SK-N-SH (cell line): ENCODE measurements around the gene IQCE. TPM values are rescaled to one million over a fixed set of nuclear protein-coding genes. Genes with fewer than 3 reads are reported as not detected.

Experiments used
- CTCF ChIA-PET: fragments of 300-600, 350-600 bp; formaldehyde crosslinking; extraction: SDS; loops from one replicate; lab custom pipeline; 2021; lab: Yijun Ruan, JAX
- POLR2A ChIA-PET: fragments of 350-600 bp; sonication (Branson Sonifier 250); formaldehyde crosslinking; extraction: SDS; loops from one replicate; lab custom pipeline; 2020; ENCODE audit warnings: antibody characterized with exemption, inconsistent platforms; lab: Yijun Ruan, JAX
- DNase-seq: peaks from one replicate; pipeline ENCODE4 v3.0.0; 2012
- H2AFZ ChIP-seq: fragments of 200-600 bp; sonication (generic); 2 replicates; pipeline ENCODE4 v1.8.1; 2016; ENCODE audit warnings: antibody characterized with exemption, mild to moderate bottlenecking, low read depth
- H3F3A ChIP-seq: fragments of 200-600 bp; sonication (generic); replicated peaks from 2 replicates; pipeline ENCODE3; 2016; ENCODE audit warnings: antibody characterized with exemption, mild to moderate bottlenecking; ENCODE audit not compliant: insufficient read depth
- H3K27ac ChIP-seq, 2 experiments: fragments of 200-500 bp in 1 of 2; fragments of 200-600 bp in 1 of 2; sonication (Bioruptor generic) in 1 of 2; sonication (generic), shearing (Covaris generic) in 1 of 2; 2 replicates each; pipeline versions ENCODE4 v1.5.1 to v1.6.1; 2014 to 2016; ENCODE audit warnings: low read depth in 2 of 2, inconsistent platforms in 1 of 2, low read length in 1 of 2, mild to moderate bottlenecking in 1 of 2, mixed read lengths in 1 of 2
- H3K27me3 ChIP-seq: fragments of 200-600 bp; sonication (generic), shearing (Covaris generic); 2 replicates; pipeline ENCODE4 v1.6.1; 2016; ENCODE audit warnings: mixed run types; ENCODE audit not compliant: insufficient read depth
- H3K36me3 ChIP-seq, 2 experiments: fragments of 200-500 bp in 1 of 2; fragments of 200-600 bp in 1 of 2; sonication (Bioruptor generic) in 1 of 2; sonication (generic) in 1 of 2; replicated peaks in 1 of 2; 2 replicates each; pipeline versions ENCODE3 to v1.5.1; 2014 to 2016; ENCODE audit warnings: low read length in 1 of 2, mild to moderate bottlenecking in 1 of 2; ENCODE audit not compliant: insufficient read depth in 2 of 2, control insufficient read depth in 1 of 2
- H3K4me1 ChIP-seq, 2 experiments: fragments of 200-500 bp in 1 of 2; fragments of 200-600 bp in 1 of 2; sonication (Bioruptor generic) in 1 of 2; sonication (generic), shearing (Covaris generic) in 1 of 2; 2 replicates each; pipeline versions ENCODE4 v1.5.1 to v1.6.1; 2014 to 2016; ENCODE audit warnings: low read depth in 1 of 2, low read length in 1 of 2, mixed run types in 1 of 2; ENCODE audit not compliant: insufficient read depth in 2 of 2, control insufficient read depth in 1 of 2
- H3K4me2 ChIP-seq: fragments of 200-600 bp; sonication (generic), shearing (Covaris generic); 2 replicates; pipeline ENCODE4 v1.6.1; 2017; ENCODE audit warnings: mixed run types
- H3K4me3 ChIP-seq, 2 experiments: fragments of 200-500 bp in 1 of 2; fragments of 200-600 bp in 1 of 2; sonication (Bioruptor generic) in 1 of 2; sonication (generic), shearing (Covaris generic) in 1 of 2; 2 replicates each; pipeline versions ENCODE4 v1.5.1 to v1.8.1; 2014 to 2016; ENCODE audit warnings: low read depth in 2 of 2, inconsistent platforms in 1 of 2, low read length in 1 of 2, mild to moderate bottlenecking in 1 of 2, mixed read lengths in 1 of 2, moderate library complexity in 1 of 2
- H3K79me2 ChIP-seq: fragments of 200-600 bp; sonication (generic); 2 replicates; pipeline ENCODE4 v1.8.1; 2017; ENCODE audit warnings: mild to moderate bottlenecking; ENCODE audit not compliant: insufficient read depth
- H3K9ac ChIP-seq: fragments of 200-600 bp; sonication (generic); 2 replicates; pipeline ENCODE4 v1.6.1; 2017; ENCODE audit warnings: mixed run types
- H3K9me2 ChIP-seq: fragments of 200-600 bp; sonication (generic); 2 replicates; pipeline ENCODE4 v1.6.1; 2017; ENCODE audit warnings: mixed run types
- H3K9me3 ChIP-seq: fragments of 200-600 bp; sonication (generic); 2 replicates; pipeline ENCODE4 v1.6.1; 2017; ENCODE audit warnings: mixed run types, mild to moderate bottlenecking, moderate library complexity
- H4K20me1 ChIP-seq: fragments of 200-600 bp; sonication (generic); 2 replicates; pipeline ENCODE4 v1.6.1; 2017; ENCODE audit warnings: mild to moderate bottlenecking, mixed run types; ENCODE audit not compliant: insufficient read depth
- CHD2 ChIP-seq: fragments of 150-350 bp; IDR thresholded peaks from 2 replicates; pipeline ENCODE4 v1.6.1; 2018; ENCODE audit warnings: low read length; ENCODE audit not compliant: partially characterized antibody
- ELF1 ChIP-seq: IDR thresholded peaks from 2 replicates; pipeline ENCODE4 v1.4.0; 2012
- EZH2phosphoT487 ChIP-seq: fragments of 200-600 bp; sonication (generic); IDR thresholded peaks from 2 replicates; pipeline ENCODE4 v1.6.1; 2017; ENCODE audit warnings: low read depth, mixed run types, mild to moderate bottlenecking, antibody characterized with exemption, moderate library complexity, borderline replicate concordance
- FOXM1 ChIP-seq: IDR thresholded peaks from 2 replicates; pipeline ENCODE4 v1.4.0; 2012; ENCODE audit warnings: low read depth, mild to moderate bottlenecking
- JUND ChIP-seq: IDR thresholded peaks from 2 replicates; pipeline ENCODE4 v1.4.0; 2012
- MAX ChIP-seq: IDR thresholded peaks from 2 replicates; pipeline ENCODE4 v1.4.0; 2012; ENCODE audit warnings: low read depth
- NRF1 ChIP-seq: IDR thresholded peaks from 2 replicates; pipeline ENCODE4 v1.6.1; 2012; ENCODE audit warnings: low read depth, mild to moderate bottlenecking, low read length
- PBX3 ChIP-seq: IDR thresholded peaks from 2 replicates; pipeline ENCODE4; 2012
- POLR2AphosphoS5 ChIP-seq: IDR thresholded peaks from 2 replicates; pipeline ENCODE4 v1.6.1; 2012; ENCODE audit warnings: low read depth, low read length
- RCOR1 ChIP-seq: fragments of 150-350 bp; IDR thresholded peaks from 2 replicates; pipeline ENCODE4 v1.6.1; 2017; ENCODE audit warnings: antibody characterized with exemption, low read length
- RFX5 ChIP-seq: IDR thresholded peaks from 2 replicates; pipeline ENCODE4 v1.6.1; 2012; ENCODE audit warnings: mild to moderate bottlenecking, improper control_type of control experiment, low read length
- RXRA ChIP-seq: IDR thresholded peaks from 2 replicates; pipeline ENCODE4 v1.4.0; 2012; ENCODE audit warnings: low read depth, mild to moderate bottlenecking, borderline replicate concordance
- SIN3A ChIP-seq: IDR thresholded peaks from 2 replicates; pipeline ENCODE4 v1.6.1; 2012; ENCODE audit warnings: low read depth, mild to moderate bottlenecking, low read length, moderate library complexity, borderline replicate concordance
- TCF12 ChIP-seq: IDR thresholded peaks from 2 replicates; pipeline ENCODE4 v1.4.0; 2012
- TEAD4 ChIP-seq: IDR thresholded peaks from 2 replicates; pipeline ENCODE4 v1.4.0; 2012; ENCODE audit warnings: mild to moderate bottlenecking, borderline replicate concordance; ENCODE audit not compliant: insufficient read depth
- YY1 ChIP-seq: IDR thresholded peaks from 2 replicates; pipeline ENCODE4 v1.4.0; 2012; ENCODE audit warnings: low read depth, mild to moderate bottlenecking
- ZBTB33 ChIP-seq: IDR thresholded peaks from 2 replicates; pipeline ENCODE4 v1.4.0; 2012; ENCODE audit warnings: low read depth, borderline replicate concordance
- WGBS: methylation state at CpG from one replicate; pipeline ENCODE4 v1.1.6; 2017; ENCODE audit warnings: low lambda C conversion rate; 5-methylcytosine and 5-hydroxymethylcytosine counted together
- polyA plus RNA-seq, 3 experiments: library from polyadenylated mRNA; depleted of rRNA; stranded (reverse); fragments of >200 nt; gene quantifications; 2 replicates each; pipeline ENCODE4 v1.2.3, GENCODE V29; 2012

The IQCE gene
- polyA plus RNA-seq, 1 of the 3 experiments (the other 2 are of a cell fraction) = 14.4 TPM

DNA sequence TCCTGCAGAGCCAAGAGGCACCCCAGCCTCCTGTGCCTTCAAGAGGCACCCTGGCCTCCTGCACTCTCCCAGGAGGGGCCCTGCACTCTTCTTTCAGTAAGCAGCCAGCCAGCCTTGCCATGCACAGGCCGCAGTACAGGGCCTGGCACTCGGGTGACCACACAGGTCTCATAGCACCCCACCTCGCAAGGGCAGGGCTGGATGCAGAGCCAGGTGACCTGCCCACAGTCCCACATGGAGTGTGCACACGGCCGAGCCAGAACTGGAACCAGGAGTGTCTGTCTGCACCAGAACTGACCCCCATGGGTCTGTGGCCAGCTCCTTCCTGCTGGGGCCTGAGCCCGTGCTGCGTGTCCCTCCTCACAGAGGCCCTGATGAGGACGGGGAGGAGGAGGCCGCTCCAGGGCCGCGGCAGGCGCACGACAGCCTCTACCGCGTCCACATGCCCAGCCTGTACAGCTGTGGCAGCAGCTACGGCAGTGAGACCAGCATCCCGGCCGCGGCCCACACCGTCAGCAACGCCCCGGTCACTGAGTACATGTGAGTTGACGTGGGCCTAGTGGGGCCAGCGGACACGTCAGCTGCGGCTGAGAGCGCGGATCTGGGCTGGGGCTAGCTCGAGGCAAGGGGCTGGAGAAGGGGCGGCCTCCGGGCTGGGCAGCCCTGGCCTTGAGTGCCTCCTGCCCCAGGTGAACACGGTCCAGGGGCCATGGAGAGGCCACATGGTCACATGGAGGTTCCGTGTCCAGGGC, 99.3 kb downstream of the IQCE start:
- H3K9ac ChIP-seq = no peak overlapping the region
- TF ChIP-seq JUND (no peak), RXRA (no peak), PBX3 (no peak), RCOR1 (no peak), MAX (no peak), TEAD4 (no peak)
- no peak overlapping the region; a peak in 1 of 4 replicates for H3K27ac ChIP-seq
- H3K4me2 ChIP-seq = no peak overlapping the region
- DNase-seq = no peak
- H3K79me2 ChIP-seq = peaks cover 10% of the 10 kb centered on the region; the same call in 1 of the 2 replicates
- H3K9me3 ChIP-seq = no peaks in the 10 kb centered on the region
- no peaks in the 10 kb centered on the region for H3K27me3 ChIP-seq
- no peak overlapping the region for H3K4me3 ChIP-seq
- POLR2A ChIA-PET = no interaction called here
- peaks cover 5% of the 10 kb centered on the region for H3F3A ChIP-seq
- H3K9me2 ChIP-seq = no peaks in the 10 kb centered on the region
- H3K4me1 ChIP-seq = peaks cover 0 to 28% of the 10 kb centered on the region in 2 experiments; a peak in 1 of 4 replicates
- H3K36me3 ChIP-seq = peaks cover 22 to 75% of the 10 kb centered on the region in 2 experiments
- CTCF ChIA-PET = interaction anchor here (0.9 to 4.3 kb wide), 5 partner anchors 12 to 207 kb away, joined by 3 to 38 read pairs (median 6); no protein-coding TSS in a partner anchor
- 96% methylated on average over 18 of the region's 33 CpGs for WGBS
- no peak overlapping the region for H2AFZ ChIP-seq
- peaks cover 42% of the 10 kb centered on the region for H4K20me1 ChIP-seq

GRCh38 chr7:2658941-2659340, 100.2 kb downstream of the IQCE start:
- Histone ChIP-seq H3F3A (no peaks in the 10 kb centered on the region), H4K20me1 (peaks cover 48% of the 10 kb centered on the region), H3K9me3 (no peaks in the 10 kb centered on the region), H3K79me2 (peaks cover 10% of the 10 kb centered on the region; the same call in 1 of the 2 replicates), H3K9me2 (no peaks in the 10 kb centered on the region), H3K4me3 (no peak overlapping the region), H3K36me3 (peaks cover 28 to 79% of the 10 kb centered on the region in 2 experiments), H3K4me1 (peaks cover 0 to 36% of the 10 kb centered on the region in 2 experiments; a peak in 1 of 4 replicates), H2AFZ (no peak overlapping the region), H3K9ac (no peak overlapping the region), H3K4me2 (no peak overlapping the region), H3K27me3 (no peaks in the 10 kb centered on the region), H3K27ac (no peak overlapping the region; a peak in 1 of 4 replicates)
- WGBS = 94% methylated on average over 10 of the region's 15 CpGs
- DNase-seq = no peak
- CTCF ChIA-PET = interaction anchor here (0.9 to 4.9 kb wide), 8 partner anchors 7 to 209 kb away, joined by 3 to 38 read pairs (median 4); no protein-coding TSS in a partner anchor
- no peak for TF ChIP-seq EZH2phosphoT487
- no peak for TF ChIP-seq SIN3A
- no peak for TF ChIP-seq RXRA
- TF ChIP-seq ZBTB33 = no peak
- TF ChIP-seq RCOR1 = no peak
- no peak for TF ChIP-seq PBX3
- TF ChIP-seq RFX5 = no peak
- TF ChIP-seq CHD2 = no peak
- TF ChIP-seq TCF12 = no peak
- no peak for TF ChIP-seq FOXM1
- no peak for TF ChIP-seq ELF1
- TF ChIP-seq NRF1 = no peak
- no peak for TF ChIP-seq POLR2AphosphoS5
- no peak for TF ChIP-seq YY1
- POLR2A ChIA-PET = no interaction called here
